ENCODE results near the gene LRCH1.

DNA sequence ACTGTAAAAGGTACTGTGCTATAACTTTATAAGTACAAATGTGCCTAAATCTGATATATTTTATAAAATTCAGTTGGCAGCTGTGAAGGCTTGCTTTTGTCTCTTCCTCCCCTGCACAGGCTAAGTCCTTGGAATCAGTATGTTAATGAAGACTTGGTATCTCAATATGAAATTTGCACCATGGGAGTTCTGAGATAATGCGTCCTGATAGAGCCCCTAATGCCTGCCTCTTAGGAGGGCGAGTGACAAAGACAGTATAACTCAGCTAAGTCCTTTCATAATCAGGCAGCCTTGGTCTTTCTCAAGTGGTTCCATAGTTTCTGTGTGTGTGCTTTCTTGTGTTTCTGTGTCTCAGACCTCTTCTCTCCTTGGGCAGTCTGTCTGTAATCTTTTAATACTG lies 14.7 kb downstream of the LRCH1 start:
- TF ChIP-seq, protein P1, sequence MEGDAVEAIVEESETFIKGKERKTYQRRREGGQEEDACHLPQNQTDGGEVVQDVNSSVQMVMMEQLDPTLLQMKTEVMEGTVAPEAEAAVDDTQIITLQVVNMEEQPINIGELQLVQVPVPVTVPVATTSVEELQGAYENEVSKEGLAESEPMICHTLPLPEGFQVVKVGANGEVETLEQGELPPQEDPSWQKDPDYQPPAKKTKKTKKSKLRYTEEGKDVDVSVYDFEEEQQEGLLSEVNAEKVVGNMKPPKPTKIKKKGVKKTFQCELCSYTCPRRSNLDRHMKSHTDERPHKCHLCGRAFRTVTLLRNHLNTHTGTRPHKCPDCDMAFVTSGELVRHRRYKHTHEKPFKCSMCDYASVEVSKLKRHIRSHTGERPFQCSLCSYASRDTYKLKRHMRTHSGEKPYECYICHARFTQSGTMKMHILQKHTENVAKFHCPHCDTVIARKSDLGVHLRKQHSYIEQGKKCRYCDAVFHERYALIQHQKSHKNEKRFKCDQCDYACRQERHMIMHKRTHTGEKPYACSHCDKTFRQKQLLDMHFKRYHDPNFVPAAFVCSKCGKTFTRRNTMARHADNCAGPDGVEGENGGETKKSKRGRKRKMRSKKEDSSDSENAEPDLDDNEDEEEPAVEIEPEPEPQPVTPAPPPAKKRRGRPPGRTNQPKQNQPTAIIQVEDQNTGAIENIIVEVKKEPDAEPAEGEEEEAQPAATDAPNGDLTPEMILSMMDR (optimal IDR thresholded peaks at IDR 0.05 in 1 of 3, IDR thresholded peaks at IDR 0.05 in 1 of 3, conservative IDR thresholded peaks at IDR 0.05 in 1 of 3; ENCODE audit: extremely low read depth in 1 of 3, insufficient read depth in 2 of 3, low read length in 3 of 3) = no peak
- TF ChIP-seq EZH2 (IDR thresholded peaks at IDR 0.05; ENCODE audit: low read length) = no peak
